ENCODE data around the gene SAE1.
"Not testable (repeated sequence)": the region's sequence is repeated elsewhere in the genome, so short reads cannot be mapped to it uniquely, and the experiment has no call there.

The SAE1 gene

DNA sequence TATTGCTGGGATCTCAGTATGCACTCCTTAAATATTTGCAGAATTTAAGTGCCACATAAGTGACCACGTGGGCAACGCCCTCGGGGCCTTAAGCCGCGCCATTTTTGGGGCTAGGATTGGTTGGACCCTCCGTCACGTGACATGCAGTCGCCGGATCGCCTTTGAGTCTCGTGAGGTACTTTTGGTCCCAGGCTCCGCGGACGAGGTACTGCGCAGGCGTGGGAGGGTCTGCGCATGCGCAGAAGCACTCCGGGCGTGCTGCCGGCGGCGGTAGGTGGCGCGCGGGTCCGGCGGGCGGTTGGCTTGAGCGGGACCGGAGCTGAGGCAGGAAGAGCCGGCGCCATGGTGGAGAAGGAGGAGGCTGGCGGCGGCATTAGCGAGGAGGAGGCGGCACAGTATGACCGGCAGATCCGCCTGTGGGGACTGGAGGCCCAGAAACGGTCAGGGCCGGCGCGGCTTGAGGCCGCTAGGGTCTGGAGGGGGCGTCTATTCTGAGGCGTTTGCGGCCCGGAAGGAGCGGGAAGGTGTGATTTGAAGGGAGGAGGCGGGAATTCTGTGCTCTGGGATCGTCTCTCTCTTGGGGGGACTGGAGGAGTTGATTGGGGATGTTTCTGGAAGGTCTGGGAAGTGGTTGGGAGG is at the start of gene SAE1:
SAE1 (plus strand) TSS at position 247 of the 639 bp plus-strand sequence; CDS start at position 343, 96 bp downstream.
- FAIRE-seq (peak; percentile 96), DNase-seq (ENCODE audit: insufficient read length, low spot score) (peak; percentile 99)

DNA sequence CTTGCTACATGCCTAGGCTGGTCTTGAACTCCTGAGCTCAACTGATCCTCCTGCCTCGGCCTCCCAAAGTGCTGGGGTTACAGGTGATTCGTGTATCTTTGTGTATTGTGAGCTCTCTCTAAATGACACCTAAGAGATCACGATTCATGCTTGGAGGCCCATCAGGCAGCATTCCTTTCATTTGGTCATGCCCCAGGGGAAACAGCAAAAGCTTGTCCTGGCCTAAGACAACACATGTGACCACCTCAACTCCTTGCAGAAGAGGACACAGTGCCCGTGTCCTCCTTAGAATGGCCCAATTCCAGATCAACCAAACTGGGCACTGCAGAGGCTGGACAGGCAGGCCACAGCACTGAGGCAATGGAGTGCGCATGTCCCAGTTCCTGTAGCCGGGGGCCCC is 49.5 kb upstream of the SAE1 start:
- no peak for DNase-seq (ENCODE audit: insufficient read length, low spot score)
- no peak for FAIRE-seq

DNA sequence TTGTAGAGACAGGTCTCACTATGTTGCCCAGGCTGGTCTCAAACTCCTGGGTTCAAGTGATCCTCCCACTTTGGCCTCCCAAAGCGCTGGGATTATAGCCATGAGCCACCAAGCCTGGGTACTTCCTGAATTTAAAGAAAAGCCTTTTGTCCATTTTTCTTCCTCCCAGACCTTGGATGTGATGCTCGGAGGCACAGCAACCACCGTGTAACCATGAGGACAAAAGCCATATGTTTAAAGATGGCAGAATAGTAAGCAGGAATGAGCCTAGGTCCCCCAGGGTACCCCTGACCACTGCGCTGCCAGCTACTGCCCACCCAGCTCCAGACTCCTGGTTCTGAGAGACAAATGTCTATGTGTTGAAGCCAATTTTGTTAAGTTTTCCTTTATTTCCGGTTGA is 48.1 kb upstream of the SAE1 start:
- no peak for DNase-seq (ENCODE audit: insufficient read length, low spot score)
- FAIRE-seq = no peak

DNA sequence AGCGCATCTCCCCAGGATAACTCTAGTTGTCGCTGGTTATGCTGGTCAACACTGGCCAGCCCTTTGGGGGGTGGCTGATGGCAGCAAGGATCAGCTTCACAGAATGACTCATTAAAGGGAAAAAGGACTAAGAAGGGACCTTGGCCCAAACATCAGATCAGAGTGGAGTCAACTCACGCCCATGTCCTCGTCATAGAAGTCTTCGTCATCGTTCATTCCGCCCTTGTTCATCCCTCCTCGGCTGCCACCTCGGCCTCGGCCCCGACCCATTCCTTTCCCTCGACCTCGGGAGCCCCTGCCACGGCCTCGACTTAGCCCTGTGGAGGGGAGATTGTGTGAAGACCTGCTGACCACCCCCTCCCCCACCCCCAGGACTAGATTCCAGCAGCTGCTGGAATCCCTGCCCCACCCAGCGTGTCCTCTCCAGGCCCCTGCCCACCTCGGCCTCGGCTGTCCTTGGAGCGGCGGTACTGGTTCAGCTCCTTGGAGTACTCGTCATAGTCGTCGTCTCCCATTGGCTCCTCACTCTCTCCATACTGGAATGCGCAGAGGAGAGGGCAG is 45.7 kb upstream of the SAE1 start:
- FAIRE-seq = no peak
- DNase-seq (ENCODE audit: insufficient read length, low spot score) = no peak

DNA sequence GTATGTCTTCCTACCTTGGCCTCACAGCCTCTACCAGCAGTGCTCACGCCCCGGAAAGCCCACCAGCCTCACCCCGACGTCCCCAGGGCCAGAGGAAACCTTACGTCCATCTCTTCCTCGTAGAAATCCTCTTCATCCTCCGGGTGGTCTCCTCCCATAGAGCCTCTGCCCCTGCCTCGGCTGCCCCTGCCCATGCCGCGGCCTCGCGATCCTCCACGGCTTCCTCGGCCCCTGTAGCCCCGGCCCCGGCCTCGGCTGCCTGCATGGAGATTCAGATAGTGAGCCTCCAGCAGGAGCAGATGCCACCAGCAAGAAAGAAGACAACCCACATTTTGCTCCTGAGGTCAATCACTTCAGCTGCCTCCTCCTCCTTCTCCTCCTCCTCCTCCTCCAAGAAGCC is 44.4 kb upstream of the SAE1 start:
- FAIRE-seq (no peak), DNase-seq (ENCODE audit: insufficient read length, low spot score) (no peak)

DNA sequence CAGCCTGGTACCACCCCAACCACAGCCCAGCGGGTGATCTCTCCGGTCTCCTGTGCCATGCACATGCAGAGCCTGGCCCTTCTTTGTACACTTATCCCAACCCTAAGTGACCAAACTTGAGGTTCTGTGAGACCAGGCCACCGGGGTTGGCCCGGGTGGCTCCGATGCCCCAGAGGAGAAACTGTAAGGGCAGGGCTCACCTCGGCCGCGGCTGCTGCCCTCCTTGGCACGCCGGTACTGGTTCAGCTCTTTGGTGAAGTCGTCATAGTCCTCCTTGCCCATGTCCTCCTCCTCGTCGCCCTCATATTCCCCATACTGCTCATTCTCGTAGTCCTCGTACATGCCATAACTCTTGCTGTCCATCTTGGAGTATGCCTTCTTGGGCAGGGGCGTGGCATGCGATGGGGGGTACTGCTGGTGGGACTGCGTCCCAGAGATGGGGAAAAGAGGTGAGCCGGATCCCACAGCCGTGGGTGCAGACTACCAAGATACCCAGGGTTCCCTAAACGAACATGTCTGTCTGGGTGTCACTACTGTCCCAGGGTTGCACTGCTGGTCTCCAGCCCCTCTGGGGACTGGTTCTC is 40.8 kb upstream of the SAE1 start:
- FAIRE-seq (no peak), DNase-seq (ENCODE audit: insufficient read length, low spot score) (no peak)

DNA sequence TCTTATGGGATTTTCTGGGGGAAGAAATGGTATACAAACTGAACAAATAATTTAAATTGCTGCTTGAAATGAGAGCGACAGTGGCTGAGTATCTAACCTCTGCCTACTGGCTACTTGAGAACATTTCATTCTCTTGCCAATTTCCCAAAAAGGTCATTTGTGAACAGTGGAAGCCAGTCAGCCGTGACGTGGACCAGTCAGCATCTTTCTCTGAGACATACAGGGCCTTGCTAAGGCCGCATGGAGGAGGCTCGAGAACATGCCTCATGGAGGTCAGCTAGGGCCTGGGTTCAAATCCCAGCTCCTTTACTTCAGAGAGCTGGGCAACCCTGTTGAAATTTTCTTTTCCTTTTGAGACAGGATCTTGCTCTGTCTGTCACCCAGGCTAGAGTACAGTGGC is 37.4 kb upstream of the SAE1 start:
- DNase-seq (ENCODE audit: insufficient read length, low spot score) (no peak), FAIRE-seq (no peak)

DNA sequence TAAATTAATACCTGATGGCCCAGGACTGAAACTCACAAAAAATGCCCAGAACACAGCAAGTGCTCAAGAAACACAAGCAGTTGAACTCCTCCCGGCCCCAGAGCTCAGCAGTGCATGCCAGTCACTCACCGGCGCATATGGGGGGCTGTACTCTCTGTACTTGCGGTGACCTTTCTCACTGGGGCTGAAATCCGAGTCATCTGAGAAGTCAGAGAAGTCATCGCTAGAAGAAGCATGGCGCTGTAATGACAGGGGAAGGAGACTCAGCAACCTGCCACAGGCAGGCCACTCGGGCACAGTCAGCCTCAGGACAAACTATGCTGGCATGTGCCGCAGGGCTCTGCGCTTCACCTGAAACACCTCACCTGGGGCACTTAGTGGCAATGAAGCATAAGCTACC is 36.8 kb upstream of the SAE1 start:
- FAIRE-seq = no peak
- no peak for DNase-seq (ENCODE audit: insufficient read length, low spot score)

DNA sequence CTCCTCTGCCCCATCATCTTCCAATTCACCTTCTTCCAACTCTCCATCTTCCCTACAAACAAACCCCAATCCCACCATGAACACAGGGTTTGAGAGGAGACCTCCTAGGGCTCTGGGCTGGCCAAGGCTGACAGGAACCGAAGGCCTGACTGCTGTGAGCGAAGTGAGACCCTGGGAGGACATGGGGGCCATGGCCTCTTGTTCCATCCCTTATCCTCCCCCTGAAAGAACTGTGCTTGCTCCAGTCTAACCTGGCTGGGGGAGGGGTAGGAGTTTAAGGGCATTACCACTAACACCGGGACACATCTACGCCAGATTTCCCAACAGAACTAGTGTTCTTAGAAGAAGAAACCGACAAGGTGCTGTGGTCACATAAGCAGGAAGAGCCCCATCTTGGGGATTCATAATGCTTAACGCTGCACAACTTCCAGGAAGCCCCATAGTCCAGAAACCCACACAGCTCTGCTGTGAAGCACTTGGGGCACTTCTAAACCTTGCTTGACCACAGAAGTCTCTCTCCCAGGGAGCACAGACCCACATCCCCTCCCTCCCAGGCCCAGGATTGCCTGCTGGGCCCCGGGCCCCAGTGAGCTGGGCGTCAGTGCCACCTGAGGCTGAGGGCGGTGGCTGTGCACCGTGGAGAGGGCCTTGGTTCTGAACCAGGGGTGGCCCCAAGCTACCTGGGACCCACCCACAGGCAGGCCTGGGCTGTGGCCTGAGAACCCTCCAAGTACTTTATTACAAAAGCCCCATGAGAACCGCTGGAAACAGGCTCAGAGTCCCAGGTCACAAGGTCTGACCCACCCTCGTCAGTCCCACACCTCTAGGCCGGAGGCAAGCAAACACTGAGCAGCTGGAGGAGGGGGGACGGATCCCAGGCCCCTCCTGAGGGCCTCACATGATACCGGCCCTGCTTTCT is 35.8 kb upstream of the SAE1 start:
- FAIRE-seq (no peak), DNase-seq (ENCODE audit: insufficient read length, low spot score) (no peak)

DNA sequence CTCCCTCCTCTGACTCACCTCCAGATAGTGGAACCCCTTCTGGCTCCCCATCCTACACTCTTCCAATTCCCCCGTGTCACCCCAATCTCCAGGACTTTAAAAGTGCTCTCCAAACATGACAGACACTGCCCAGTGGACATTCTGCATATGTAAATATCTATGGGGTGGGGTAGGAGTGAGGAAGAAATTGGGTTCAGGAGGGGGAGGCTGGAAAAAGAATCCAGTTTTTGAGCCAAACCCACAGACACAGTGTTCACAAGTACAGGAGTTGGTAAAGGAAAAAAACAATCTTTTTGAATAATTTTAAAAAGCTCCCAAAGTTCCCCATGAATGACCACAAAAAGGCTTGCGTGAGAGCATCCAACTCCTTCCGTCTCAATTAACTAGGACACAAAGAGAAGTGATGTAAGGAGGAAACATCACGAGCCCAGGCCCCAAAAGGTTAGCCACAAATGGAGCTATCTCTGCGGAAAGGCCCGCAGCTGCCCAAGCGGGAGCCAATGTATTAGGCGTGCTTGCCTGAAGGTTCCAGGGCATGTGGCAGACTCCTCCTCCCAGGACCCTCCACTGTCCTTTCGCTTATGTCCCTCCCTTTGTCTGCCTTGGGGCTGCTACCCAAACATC is 35.0 kb upstream of the SAE1 start:
- FAIRE-seq (no peak), DNase-seq (ENCODE audit: insufficient read length, low spot score) (no peak)

DNA sequence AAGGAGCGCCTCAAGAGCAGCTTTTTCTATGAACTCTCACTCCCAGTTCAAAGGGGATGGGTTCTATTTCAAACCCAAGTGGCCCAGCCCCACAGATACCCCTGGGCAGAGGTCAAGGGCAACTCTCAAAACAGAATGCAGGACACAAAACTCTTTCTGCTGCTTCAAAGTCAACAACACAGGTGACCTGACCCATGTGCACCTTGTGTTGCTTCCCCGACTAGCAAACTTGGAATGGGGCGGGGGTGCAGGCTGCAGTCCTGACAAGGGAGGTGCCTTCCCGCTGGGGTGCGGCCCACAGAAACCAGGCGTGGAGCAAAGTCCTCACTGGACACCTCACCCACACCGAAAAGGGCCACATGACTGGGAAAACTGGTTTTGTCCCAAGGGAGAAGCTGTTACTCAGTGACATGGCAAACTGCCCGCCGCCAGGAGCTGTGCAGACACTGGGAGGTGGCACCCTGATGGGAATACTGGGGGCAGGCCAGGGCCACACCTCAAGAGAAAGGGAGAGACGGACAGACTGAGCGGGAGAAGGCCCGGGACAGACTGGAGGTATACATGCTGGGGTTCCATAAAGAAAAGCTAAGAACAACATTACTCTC is 34.4 kb upstream of the SAE1 start:
- FAIRE-seq (no peak), DNase-seq (ENCODE audit: insufficient read length, low spot score) (no peak)

DNA sequence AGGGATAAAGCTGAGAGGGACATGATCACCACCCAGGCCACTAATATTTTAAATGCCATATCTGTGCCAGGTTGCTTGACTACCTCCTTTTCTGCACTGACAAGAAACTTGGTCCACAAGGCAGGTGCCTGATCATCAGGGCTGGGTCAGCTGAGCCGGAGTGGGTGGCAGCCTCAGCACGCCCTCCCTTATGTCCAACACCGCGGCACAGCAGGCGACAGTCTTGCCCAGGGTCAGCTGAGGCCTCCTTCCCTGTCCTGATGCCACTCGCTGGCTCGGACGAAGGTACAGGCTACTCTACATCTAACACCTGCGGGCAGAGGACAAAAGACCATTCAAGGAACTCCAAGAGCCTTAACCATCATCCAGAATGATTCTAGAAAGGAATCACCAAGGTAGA is 33.9 kb upstream of the SAE1 start:
- DNase-seq (ENCODE audit: insufficient read length, low spot score) = no peak
- no peak for FAIRE-seq

DNA sequence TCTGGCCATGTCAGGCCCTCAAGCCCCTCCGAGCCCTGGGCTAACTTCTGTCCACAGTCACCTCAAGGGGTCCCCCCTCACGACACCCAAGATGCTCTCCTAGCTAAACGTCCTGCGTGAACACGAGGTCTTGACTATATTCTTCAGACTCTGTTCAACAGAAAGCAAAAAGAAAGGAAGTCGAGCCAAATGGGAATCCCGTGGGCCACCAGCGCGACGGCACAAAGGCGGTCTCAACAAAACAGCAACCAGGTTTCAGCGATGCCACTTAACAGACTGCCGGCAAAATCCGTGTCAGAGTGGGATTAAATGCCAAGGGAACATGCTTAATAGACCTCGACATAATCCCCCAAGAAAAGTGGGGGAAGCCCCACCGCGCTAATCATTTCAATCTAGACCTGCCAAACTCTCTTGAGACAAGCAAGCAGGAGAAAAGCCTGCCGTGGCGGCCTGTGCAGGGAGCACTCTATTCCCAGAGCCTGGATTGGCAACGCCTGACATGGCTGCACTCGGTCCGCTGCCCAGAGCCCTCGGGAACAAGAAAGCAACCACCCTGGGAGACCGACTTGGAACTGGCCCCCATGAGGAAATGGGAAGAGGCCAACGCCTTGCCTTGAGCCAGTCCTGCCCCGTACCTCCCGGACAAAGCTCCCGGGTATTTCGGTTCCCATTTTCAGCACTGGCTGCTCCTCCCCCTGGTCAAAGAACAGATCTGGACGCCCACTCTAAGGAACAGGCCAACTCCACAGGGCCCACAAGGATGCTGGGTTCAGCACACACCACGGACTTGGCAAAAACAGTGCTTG is 33.0 kb upstream of the SAE1 start:
- no peak for FAIRE-seq

DNA sequence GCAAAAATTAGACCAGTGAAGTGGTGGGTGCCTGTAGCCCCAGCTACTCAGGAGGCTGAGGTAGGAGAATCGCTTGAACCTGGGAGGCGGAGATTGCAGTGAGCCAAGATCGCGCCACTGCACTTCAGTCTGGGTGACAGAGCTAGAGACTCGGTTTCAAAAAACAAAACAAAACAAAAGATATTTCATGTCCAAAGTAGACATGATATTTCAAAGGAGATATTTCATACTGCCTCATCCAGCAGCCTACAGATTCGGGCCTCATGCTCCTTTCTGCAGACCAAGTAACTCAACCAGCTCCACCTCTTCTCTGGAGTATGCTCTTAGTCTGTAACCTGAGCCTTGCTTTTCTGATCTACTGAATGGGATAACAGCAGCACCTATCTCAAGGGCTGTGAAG is 32.0 kb upstream of the SAE1 start:
- FAIRE-seq (no peak), DNase-seq (ENCODE audit: insufficient read length, low spot score) (no peak)

More for the DNA sequence above, 33.0 kb upstream of the SAE1 start:
- DNase-seq (ENCODE audit: insufficient read length, low spot score) = no peak

DNA sequence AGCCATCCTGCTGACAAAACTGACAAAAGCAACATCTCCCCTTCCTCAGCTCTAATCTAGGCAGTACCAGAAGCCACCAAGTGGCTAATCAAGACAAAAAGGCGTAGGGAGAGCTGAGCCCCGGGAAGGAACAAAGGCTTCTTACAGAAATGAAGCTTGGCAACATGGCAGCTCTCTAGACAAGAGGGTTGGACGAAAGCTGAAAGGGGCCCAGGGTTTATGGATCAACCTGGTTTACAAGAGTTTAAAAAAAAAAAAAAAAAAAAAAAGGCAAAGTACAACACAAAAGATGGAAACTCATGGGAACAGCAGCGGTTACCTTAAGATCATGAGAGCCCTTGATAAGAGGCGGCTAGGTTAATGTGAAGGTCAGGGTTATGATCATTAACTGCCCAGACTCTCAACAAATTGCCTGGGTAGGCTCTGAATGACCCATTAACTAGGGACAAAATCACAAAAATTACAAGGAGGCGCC is 31.0 kb upstream of the SAE1 start:
- FAIRE-seq = no peak
- no peak for DNase-seq (ENCODE audit: insufficient read length, low spot score)

DNA sequence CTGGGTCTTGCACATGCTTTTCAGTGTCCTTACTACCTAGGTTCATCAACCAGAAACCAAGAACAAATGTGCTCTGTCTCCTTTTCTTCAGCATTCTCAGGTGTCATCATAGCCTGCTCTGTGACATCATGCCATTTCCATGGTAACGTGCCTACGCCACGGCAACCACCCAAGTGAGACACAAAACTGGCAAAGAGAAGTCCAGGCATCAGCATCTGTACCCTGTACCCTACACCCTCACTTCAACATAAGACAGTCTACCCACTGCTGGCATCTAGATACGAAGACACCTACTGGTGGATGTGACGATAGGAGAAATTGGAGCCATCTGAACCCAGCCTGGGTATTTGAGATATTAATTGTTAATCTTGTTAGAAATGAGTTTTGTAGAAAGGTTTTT is 30.3 kb upstream of the SAE1 start:
- no peak for DNase-seq (ENCODE audit: insufficient read length, low spot score)
- FAIRE-seq = no peak

DNA sequence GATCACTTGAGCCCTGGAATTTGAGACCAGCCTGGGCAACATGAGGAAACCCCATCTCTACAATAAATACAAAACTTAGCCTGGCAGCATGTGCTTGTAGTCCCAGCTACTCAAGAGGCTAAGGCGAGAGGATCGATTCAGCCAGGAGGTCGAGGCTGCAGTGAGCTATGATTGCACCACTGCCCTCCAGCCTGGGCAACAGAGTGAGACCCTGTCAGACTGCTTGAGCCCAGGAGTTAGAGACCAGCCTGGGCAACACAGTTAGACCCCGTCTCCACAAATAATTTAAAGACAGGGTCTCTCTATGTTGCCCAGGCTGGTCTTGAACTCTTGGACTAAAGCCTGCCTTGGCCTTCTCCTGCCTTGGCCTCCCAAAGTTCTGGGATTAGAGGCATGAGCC is 29.5 kb upstream of the SAE1 start:
- not testable (repeated sequence) for DNase-seq (ENCODE audit: insufficient read length, low spot score); FAIRE-seq

DNA sequence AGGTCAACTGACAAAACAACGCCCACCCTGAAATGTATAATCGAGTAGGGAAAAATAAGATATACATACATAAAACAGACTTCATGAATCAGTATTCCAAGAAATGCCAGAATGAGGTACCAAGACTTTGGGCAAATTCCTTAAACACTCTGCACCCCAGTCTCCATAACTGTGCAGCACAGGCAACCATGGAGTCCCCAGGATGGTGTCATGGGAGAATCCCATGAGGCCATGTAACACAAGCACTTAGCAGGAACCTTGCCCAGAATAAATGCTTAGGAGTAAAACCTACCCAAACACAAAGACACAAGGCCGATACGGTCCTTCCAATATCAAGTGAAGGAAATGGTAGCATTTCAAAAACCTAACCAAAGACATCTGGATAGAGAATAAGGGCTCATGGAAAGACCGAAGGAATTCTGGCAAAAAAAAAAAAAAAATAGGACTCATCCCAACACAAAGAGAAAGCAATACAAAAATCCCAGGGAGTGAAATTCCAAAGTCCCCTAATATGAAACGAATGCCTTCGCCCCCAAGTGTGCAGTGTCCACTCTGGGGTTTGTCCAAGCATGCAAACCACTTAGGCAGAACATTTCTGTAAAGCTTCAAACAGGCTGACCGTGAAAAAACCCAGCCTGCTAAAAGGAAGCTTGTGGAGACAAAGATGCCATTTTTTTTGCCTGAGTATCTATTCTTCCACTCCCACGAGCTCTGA is 28.1 kb upstream of the SAE1 start:
- DNase-seq (ENCODE audit: insufficient read length, low spot score) (no peak), FAIRE-seq (no peak)

DNA sequence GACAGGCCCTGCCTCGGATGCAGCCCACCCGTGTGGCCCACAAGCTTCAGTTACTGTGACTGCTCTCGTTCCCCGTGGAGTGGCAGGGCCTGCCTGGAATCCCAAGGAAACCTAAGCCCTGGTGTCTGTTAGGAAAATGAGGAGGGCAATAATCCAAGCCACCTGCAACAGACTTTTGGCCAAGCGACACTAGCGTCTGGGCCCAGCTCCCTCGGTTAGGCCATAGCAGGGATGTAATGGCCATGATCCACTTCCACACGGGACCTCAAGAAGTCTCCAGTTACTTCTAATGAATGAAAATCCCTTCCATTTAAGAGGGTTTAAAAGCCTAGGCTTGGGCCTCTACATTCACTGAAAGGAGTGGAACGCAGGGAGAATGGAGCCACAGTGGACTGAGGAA is 26.0 kb upstream of the SAE1 start:
- DNase-seq (ENCODE audit: insufficient read length, low spot score) = no peak
- FAIRE-seq = no peak

All from HTR-8/SVneo (cell line).